ENCODE data around the gene GLRA1. TPM values are rescaled to one million over a fixed set of nuclear protein-coding genes. Genes with fewer than 3 reads are reported as not detected.

Gene GLRA1
- polyA plus RNA-seq, 1 donor (not counting 4 experiments of a cell fraction or from before 2014, with no cell fraction given), result not detected

DNA sequence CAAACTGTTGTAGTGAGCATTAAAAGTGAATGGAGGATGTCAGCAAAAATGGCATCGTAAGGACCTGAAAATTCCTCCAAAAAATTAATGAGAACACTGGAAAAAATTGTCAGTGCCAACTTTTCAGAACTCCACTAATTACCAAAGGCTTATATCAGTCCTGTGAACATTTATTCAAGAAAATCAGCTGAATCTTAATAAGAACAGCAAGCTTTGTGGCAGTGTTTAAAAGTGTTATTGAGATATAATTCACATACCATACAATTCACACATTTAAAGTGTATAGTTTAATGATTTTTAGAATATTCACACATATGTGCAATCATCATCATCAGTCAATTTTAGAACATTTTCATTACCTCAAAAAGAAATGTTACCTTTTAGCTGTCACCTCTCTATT is 95.3 kb downstream of the GLRA1 start:
- no peak for FAIRE-seq
- Histone ChIP-seq H4K20me1 (ENCODE audit: control insufficient read depth, extremely low read depth, insufficient read depth, low read length) (peaks cover 4% of the 10 kb centered on the region), H3K36me3 (ENCODE audit: control insufficient read depth in 2 of 2, extremely low read depth in 1 of 2, insufficient read depth in 2 of 2, low read length in 2 of 2) (peaks cover 3 to 5% of the 10 kb centered on the region in 2 experiments), H3K9ac (ENCODE audit: control insufficient read depth, extremely low read depth, insufficient read depth, low read length) (no peak overlapping the region), H3K9me1 (ENCODE audit: control insufficient read depth, extremely low read depth, insufficient read depth, low read length) (no peaks in the 10 kb centered on the region), H3K79me2 (ENCODE audit: control insufficient read depth, insufficient read depth, low read length) (no peaks in the 10 kb centered on the region), H3K27me3 (ENCODE audit: control insufficient read depth, extremely low read depth, insufficient read depth, low read length) (no peaks in the 10 kb centered on the region), H3K27ac (ENCODE audit: control insufficient read depth, insufficient read depth, low read length) (no peak overlapping the region), H2AFZ (ENCODE audit: control insufficient read depth, low read length) (no peak overlapping the region), H3K9me3 (ENCODE audit: control insufficient read depth, low read depth, low read length) (no peaks in the 10 kb centered on the region), H3K4me2 (ENCODE audit: control insufficient read depth, extremely low read depth, insufficient read depth, low read depth, low read length) (no peak overlapping the region), H3K4me3 (ENCODE audit: control insufficient read depth in 2 of 3, extremely low read depth in 1 of 3, insufficient read depth in 2 of 3, low read depth in 1 of 3, low read length in 3 of 3) (no peak overlapping the region), H3K4me1 (ENCODE audit: control insufficient read depth, extremely low read depth, insufficient read depth, low read length) (no peaks in the 10 kb centered on the region)
- TF ChIP-seq CTCF (optimal IDR thresholded peaks at IDR 0.05 in 1 of 3, IDR thresholded peaks at IDR 0.05 in 1 of 3, conservative IDR thresholded peaks at IDR 0.05 in 1 of 3; ENCODE audit: extremely low read depth in 1 of 3, insufficient read depth in 2 of 3, low read length in 3 of 3) (no peak), EZH2 (IDR thresholded peaks at IDR 0.05; ENCODE audit: low read length) (no peak)
- DNase-seq (ENCODE audit: low read depth, low spot score), result no peak
- dilution Hi-C loops (cut with MboI; ENCODE audit: extremely low pct_ligation_motif_present, low sequenced_read_pairs), result loop anchor here (25.0 kb wide), 1 partner anchor 308 kb away; no protein-coding TSS in a partner anchor

GRCh38 chr5:151825445-151825844 is 99.2 kb downstream of the GLRA1 start:
- Histone ChIP-seq H4K20me1 (ENCODE audit: control insufficient read depth, extremely low read depth, insufficient read depth, low read length) (peaks cover 4% of the 10 kb centered on the region), H3K9me1 (ENCODE audit: control insufficient read depth, extremely low read depth, insufficient read depth, low read length) (no peaks in the 10 kb centered on the region), H3K4me1 (ENCODE audit: control insufficient read depth, extremely low read depth, insufficient read depth, low read length) (no peaks in the 10 kb centered on the region), H3K9ac (ENCODE audit: control insufficient read depth, extremely low read depth, insufficient read depth, low read length) (no peak overlapping the region), H3K79me2 (ENCODE audit: control insufficient read depth, insufficient read depth, low read length) (no peaks in the 10 kb centered on the region), H3K9me3 (ENCODE audit: control insufficient read depth, low read depth, low read length) (no peaks in the 10 kb centered on the region), H2AFZ (ENCODE audit: control insufficient read depth, low read length) (no peak overlapping the region), H3K27me3 (ENCODE audit: control insufficient read depth, extremely low read depth, insufficient read depth, low read length) (no peaks in the 10 kb centered on the region), H3K4me3 (ENCODE audit: control insufficient read depth in 2 of 3, extremely low read depth in 1 of 3, insufficient read depth in 2 of 3, low read depth in 1 of 3, low read length in 3 of 3) (no peak overlapping the region), H3K27ac (ENCODE audit: control insufficient read depth, insufficient read depth, low read length) (no peak overlapping the region), H3K4me2 (ENCODE audit: control insufficient read depth, extremely low read depth, insufficient read depth, low read depth, low read length) (no peak overlapping the region), H3K36me3 (ENCODE audit: control insufficient read depth in 2 of 2, extremely low read depth in 1 of 2, insufficient read depth in 2 of 2, low read length in 2 of 2) (peaks cover 3 to 5% of the 10 kb centered on the region in 2 experiments)
- FAIRE-seq (peak; percentile 89), DNase-seq (ENCODE audit: low read depth, low spot score) (no peak)
- dilution Hi-C loops (cut with MboI; ENCODE audit: extremely low pct_ligation_motif_present, low sequenced_read_pairs), result loop anchor here (25.0 kb wide), 1 partner anchor 312 kb away; no protein-coding TSS in a partner anchor
- TF ChIP-seq CTCF (optimal IDR thresholded peaks at IDR 0.05 in 1 of 3, IDR thresholded peaks at IDR 0.05 in 1 of 3, conservative IDR thresholded peaks at IDR 0.05 in 1 of 3; ENCODE audit: extremely low read depth in 1 of 3, insufficient read depth in 2 of 3, low read length in 3 of 3) (peak; percentile 81 to 93 (median 82)), EZH2 (IDR thresholded peaks at IDR 0.05; ENCODE audit: low read length) (no peak)
